LNCaP clone FGC (cell line): ENCODE results near the gene RALGAPA1.

Experiments
- DNase-seq: peaks from one replicate; pipeline ENCODE4 v3.0.0-alpha.2; 2011; ENCODE audit warnings: low read depth
- H3K4me3 ChIP-seq: 2 replicates; pipeline ENCODE4 v1.5.1; 2011; ENCODE audit warnings: mild to moderate bottlenecking, low read depth, low read length, control low read depth
- CTCF ChIP-seq: IDR thresholded peaks from 2 replicates; pipeline ENCODE4 v1.5.1; 2012; ENCODE audit warnings: mild to moderate bottlenecking; ENCODE audit not compliant: control insufficient read depth, insufficient read depth; ENCODE audit errors: extremely low read depth

The RALGAPA1 gene

GRCh38 chr14:35531960-35532747, 276.9 kb downstream of the RALGAPA1 start:
- DNase-seq = no peak
- H3K4me3 ChIP-seq = no peak overlapping the region
- TF ChIP-seq CTCF = no peak

- peak; percentile 79 for DNase-seq
- H3K4me3 ChIP-seq = no peak overlapping the region
- TF ChIP-seq CTCF = no peak
Observed at GRCh38 chr14:35526962-35527361, 282.1 kb downstream of the RALGAPA1 start.

DNA sequence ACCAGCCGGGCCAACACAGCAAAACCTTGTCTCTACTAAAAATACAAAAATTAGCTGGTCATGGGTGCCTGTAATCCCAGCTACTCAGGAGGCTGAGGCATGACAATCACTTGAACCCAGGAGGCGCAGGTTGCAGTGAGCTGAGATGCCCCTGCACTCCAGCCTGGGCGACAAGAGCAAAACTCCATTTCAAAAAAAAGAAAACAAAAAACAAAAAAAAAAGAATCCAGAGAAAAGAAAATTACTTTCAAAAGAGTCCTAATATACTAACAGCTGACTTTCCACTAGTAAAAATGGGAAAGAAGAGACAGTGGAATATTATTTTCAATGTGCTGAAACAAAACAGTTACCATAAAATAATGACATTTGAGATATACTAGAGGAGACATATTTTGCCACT, 283.4 kb downstream of the RALGAPA1 start:
- no peak for DNase-seq

GRCh38 chr14:35519986-35520385, 289.1 kb downstream of the RALGAPA1 start:
- no peak for TF ChIP-seq CTCF
- DNase-seq = no peak
- no peak overlapping the region for H3K4me3 ChIP-seq

More for the DNA sequence above, 283.4 kb downstream of the RALGAPA1 start:
- TF ChIP-seq CTCF = no peak
- no peak overlapping the region for H3K4me3 ChIP-seq

- DNase-seq = no peak
- H3K4me3 ChIP-seq = no peak overlapping the region
- TF ChIP-seq CTCF = no peak
Observed at GRCh38 chr14:35515916-35516315, 293.2 kb downstream of the RALGAPA1 start.

DNA sequence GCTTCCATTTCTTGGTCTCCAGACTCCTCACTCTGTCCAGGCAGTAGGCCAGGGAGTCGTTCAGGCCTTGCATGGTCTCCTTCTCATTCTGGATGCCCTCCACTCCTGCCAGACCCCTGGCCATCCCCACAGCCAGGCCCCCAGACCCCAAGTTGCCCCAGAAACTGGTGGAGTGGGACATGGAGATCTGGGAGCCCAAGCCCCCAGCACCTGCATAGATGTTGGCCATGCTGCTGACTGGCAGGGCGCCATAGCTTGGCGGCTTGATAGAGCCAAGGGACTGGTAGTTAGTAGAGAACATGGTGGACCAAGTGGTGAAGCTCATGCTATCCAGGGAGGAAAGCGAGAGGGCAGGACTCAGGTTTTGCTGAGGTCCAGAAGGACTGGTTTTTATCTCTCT, 296.3 kb downstream of the RALGAPA1 start:
- TF ChIP-seq CTCF = no peak
- no peak overlapping the region for H3K4me3 ChIP-seq
- no peak for DNase-seq

DNA sequence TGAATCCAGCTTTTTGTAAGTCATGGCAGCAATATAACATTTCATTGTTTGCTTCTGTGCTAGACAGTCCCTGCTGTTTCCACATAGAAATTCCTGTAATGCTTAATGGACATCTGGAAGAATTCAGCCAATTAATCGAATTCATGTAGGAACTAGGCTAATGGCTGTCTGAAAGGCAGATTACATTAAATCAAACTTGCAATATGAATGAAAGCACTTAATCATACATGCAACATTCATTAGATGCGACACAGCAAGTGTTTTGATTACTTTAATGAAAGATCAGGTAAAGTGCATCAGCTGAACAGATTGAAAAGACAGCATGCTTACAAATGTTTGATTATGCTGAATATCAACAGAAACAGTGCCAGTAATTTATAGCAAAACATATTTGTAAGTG, 299.2 kb downstream of the RALGAPA1 start:
- no peak for DNase-seq
- no peak for TF ChIP-seq CTCF

More for the DNA sequence above, 299.2 kb downstream of the RALGAPA1 start:
- no peak overlapping the region for H3K4me3 ChIP-seq
